Lower leg skin (tissue), 3 donors: Measurements from ENCODE around the gene ANO8.

Experiments used
- POLR2A ChIP-seq, 2 donors: fragments of 450-650 bp; IDR thresholded peaks; one replicate each; pipeline ENCODE4 v1.6.1; 2016 to 2017; ENCODE audit warnings: antibody characterized with exemption in 2 of 2, mild to moderate bottlenecking in 1 of 2, moderate library complexity in 1 of 2
- TF ChIP-seq, protein P1 (sequence below), 3 donors: fragments of 450-650 bp; IDR thresholded peaks; one replicate each; pipeline ENCODE4 v1.5.1; 2016; ENCODE audit warnings: antibody characterized with exemption in 3 of 3, mild to moderate bottlenecking in 3 of 3, moderate library complexity in 2 of 3

DNA sequence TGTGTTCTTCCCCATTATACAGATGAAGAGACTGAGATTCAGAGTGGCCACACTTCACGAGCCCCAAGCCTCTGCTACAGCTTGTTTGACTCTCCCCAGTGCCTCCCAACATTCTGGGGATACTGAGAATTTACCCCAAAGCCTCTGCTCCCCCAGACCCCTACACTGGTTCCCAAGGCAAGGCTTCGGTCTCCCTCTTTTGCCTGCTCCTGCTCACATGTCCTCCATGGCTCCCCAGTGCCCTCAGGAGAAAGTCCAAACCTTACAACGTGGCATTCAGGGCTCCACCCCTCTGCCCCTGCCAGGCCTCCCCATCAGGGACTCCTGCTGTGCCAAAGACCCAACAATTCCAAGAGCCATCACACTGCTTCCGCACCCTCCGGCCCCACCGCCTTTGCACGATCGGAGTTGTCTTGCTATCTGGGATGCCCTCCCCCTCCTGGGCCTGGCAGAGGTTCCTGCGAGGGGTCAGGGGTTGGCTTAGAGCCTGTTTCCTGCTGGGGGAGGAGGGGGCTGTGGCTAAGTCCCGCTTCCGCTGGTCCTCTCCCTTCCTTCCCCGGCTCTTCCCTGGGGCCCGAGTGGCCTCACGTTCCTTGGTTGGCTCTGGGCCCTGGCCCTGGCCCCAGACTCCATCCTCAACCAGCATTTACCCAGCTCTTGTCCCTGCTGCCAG, 18.1 kb upstream of the ANO8 start:
- no peak for TF ChIP-seq POLR2A (IDR thresholded peaks at IDR 0.05)
- TF ChIP-seq, protein P1, sequence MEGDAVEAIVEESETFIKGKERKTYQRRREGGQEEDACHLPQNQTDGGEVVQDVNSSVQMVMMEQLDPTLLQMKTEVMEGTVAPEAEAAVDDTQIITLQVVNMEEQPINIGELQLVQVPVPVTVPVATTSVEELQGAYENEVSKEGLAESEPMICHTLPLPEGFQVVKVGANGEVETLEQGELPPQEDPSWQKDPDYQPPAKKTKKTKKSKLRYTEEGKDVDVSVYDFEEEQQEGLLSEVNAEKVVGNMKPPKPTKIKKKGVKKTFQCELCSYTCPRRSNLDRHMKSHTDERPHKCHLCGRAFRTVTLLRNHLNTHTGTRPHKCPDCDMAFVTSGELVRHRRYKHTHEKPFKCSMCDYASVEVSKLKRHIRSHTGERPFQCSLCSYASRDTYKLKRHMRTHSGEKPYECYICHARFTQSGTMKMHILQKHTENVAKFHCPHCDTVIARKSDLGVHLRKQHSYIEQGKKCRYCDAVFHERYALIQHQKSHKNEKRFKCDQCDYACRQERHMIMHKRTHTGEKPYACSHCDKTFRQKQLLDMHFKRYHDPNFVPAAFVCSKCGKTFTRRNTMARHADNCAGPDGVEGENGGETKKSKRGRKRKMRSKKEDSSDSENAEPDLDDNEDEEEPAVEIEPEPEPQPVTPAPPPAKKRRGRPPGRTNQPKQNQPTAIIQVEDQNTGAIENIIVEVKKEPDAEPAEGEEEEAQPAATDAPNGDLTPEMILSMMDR (IDR thresholded peaks at IDR 0.05): no peak
